ENCODE data around the gene FGD3.

DNA sequence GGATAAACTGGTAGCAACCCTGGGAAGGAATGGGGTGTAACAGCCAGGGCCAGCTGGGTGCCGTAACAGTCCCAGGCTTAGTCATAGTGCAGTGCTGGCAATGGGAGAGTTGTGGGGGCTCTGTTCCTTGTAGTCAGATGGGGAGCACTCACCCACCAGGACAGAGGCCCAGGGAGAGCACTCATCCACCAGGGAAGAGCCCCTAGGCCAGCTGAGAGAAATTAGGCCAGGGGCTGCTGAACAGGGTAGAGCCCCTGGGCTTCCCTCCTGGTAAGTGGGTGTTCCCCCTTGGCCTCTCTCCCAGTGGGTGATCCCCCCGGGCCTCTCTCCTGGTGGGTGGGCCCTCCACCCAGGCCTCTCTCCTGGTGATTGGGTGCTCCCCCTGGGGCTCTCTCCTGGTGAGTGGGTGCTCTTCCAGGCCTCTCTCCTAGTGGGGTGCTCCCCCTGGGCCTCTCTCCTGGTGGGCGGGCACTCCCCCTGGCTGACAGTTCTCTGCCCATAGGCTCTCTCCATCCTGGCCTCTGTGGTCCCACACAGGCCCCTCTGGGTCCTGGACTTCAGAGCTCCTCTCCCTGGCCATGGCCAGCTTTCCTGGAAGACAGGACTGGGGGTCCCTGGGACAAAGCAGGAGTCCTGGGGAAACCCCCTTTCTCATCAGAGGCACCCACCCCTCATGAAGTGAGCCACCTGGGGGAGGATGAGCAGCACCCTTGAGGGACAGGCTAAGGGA is 13.4 kb downstream of the FGD3 start:
- TF ChIP-seq, protein P1, sequence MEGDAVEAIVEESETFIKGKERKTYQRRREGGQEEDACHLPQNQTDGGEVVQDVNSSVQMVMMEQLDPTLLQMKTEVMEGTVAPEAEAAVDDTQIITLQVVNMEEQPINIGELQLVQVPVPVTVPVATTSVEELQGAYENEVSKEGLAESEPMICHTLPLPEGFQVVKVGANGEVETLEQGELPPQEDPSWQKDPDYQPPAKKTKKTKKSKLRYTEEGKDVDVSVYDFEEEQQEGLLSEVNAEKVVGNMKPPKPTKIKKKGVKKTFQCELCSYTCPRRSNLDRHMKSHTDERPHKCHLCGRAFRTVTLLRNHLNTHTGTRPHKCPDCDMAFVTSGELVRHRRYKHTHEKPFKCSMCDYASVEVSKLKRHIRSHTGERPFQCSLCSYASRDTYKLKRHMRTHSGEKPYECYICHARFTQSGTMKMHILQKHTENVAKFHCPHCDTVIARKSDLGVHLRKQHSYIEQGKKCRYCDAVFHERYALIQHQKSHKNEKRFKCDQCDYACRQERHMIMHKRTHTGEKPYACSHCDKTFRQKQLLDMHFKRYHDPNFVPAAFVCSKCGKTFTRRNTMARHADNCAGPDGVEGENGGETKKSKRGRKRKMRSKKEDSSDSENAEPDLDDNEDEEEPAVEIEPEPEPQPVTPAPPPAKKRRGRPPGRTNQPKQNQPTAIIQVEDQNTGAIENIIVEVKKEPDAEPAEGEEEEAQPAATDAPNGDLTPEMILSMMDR (IDR thresholded peaks at IDR 0.05), result no peak
- TF ChIP-seq POLR2A (IDR thresholded peaks at IDR 0.05) (no peak), POLR2AphosphoS5 (IDR thresholded peaks at IDR 0.05) (no peak)
